CD4-positive, alpha-beta T cell treated with Interleukin-15 for 1 hour (primary cell): Measurements from ENCODE around the gene MARCHF6.
"Not testable (repeated sequence)": the region's sequence is repeated elsewhere in the genome, so short reads cannot be mapped to it uniquely, and the experiment has no call there.

Experiments
- DNase-seq: peaks from one replicate; pipeline ENCODE4 v3.0.0-alpha.2; 2020

The MARCHF6 gene

GRCh38 chr5:10353241-10354047 is at the start of gene MARCHF6:
MARCHF6 (plus strand) TSS chr5:10353695; CDS start chr5:10353899, 204 bp downstream.
- DNase-seq, result peak; percentile 94

DNA sequence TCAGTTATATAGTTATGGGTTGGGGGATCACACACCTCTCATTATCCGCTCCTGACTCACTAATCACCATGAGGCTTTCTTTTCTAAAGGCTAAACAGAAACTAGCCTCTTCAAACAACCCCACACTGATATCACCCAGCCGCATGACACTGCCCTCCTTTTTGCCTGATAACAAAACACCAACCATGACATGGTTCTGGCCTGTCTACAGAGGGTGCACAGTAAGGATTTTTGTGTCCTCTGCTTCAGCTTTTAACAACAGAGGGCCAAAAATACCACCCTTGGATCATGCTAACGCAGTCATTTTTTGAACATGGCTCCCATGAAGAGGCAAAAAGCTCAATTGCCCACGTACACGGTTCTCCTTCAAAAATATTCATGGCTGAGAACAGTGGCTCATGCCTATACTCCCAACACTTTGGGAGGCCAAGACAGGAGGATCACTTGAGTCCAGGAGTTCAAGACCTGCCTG is 49.8 kb upstream of the MARCHF6 start:
- no peak for DNase-seq

- no peak for DNase-seq
Observed at GRCh38 chr5:10304932-10305331, 48.6 kb upstream of the MARCHF6 start.

GRCh38 chr5:10306114-10306513 is 47.4 kb upstream of the MARCHF6 start:
- no peak for DNase-seq

DNA sequence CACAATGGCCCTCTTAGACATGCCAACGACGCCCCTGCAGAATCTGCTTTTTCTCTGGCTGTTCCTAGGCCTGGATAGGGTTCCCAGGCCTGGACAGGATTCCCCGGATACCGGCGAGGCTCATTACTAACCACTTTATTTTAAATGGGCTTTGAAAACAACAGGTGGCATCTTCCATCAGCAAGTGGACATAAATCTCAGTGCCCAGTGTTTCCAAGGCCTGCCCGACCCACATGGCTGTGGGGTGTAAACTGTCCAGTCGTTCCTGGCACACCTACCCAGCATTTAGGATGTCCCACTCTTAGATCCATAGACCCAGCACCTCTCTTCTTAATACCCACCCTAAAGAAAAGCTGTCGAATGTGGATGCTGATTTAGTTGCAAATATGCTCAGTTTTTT is 46.7 kb upstream of the MARCHF6 start:
- no peak for DNase-seq

GRCh38 chr5:10307206-10308148 is 46.0 kb upstream of the MARCHF6 start, which contains the start of gene CMBL:
CMBL (minus strand) TSS chr5:10307902; CDS start chr5:10290762, 17,140 bp downstream.
- no peak for DNase-seq

GRCh38 chr5:10308844-10309243 is 44.7 kb upstream of the MARCHF6 start:
- DNase-seq, result no peak

DNA sequence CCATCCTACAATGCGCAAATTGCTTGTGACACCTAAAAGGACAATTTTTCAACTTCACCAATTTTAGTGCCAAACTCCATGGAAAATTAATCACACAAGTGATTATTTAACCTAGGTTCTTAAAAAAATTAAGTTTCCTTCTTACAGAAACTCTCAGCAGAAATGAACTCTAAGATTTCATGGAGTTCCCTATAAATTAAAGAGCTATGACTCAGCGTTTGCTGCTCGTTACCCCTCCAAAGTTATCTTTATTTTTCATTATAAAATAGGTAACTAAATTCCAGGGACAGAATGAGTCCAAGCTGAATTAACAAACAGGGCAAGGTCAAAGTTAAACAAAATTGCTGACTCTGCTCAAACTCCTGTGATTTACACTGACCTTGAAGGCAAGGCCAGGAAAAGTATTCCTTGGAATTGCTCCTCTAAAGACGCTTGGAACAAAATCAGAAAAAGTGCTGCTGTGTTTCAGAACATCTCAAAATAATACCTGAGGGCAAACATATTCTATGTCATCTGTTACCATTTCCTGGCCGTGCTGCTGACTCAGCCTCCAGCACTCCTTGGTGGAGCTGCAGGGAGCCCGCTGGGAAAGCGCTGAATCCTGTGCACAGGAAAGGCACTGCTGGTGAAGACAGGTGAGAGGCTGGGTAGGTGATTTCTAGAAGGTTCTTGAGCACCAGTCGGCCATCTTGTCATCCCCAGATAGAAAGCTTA is 43.3 kb upstream of the MARCHF6 start:
- no peak for DNase-seq

DNA sequence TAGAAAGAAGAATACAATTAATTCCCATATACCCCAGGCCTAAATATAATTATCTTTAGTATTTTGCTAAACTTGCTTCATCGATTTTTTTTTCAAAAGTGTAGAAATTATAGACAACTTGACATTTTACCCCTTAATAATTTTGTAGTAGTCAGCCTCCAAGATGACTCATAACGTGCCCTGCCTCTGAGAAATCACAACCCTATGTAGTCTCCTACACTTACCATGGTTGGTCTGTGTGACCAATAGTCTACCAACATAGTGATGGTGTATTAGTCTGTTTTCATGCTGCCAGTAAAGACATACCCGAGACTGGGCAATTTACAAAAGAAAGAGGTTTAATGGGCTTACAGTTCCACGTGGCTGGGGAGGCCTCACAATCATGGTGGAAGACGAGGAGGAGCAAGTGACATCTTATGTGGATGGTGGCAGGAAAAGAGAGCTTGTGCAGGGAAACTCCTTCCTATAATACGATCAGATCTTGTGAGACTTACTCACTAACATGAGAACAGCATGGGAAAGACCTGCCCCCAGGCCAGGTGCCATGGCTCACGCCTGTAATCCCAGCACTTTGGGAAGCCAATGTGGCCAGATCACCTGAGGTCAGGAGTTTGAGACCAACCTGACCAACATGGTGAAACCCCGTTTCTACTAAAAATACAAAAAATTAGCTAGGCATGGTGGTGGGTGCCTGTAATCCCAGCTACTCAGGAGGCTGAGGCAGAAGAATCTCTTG is 42.5 kb upstream of the MARCHF6 start:
- DNase-seq, result not testable (repeated sequence)

- no peak for DNase-seq
Observed at GRCh38 chr5:10311595-10312425, 41.7 kb upstream of the MARCHF6 start.

DNA sequence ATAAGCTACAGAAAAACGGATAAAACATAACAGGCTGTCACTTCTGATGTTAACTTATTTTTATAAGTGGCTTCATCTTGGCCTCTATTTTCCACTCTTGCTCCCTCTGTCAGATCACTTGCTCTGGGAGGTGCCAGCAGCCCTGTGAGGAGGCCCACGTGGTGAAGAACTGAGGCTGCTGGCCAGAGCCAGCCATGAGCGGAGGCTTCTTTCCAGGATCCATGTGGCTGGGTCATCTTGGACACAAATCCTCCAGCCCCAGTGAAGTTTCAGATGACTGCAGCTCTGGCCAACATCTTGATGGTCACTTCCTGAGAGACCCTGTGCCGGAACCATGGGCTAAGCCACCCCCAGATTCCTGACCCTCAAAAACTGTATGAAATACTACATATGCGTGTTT is 38.3 kb upstream of the MARCHF6 start:
- no peak for DNase-seq

GRCh38 chr5:10315824-10316509 is 37.5 kb upstream of the MARCHF6 start:
- DNase-seq, result no peak

- no peak for DNase-seq
Observed at GRCh38 chr5:10317825-10318682, 35.4 kb upstream of the MARCHF6 start.

- no peak for DNase-seq
Observed at GRCh38 chr5:10319202-10319851, 34.2 kb upstream of the MARCHF6 start.

DNA sequence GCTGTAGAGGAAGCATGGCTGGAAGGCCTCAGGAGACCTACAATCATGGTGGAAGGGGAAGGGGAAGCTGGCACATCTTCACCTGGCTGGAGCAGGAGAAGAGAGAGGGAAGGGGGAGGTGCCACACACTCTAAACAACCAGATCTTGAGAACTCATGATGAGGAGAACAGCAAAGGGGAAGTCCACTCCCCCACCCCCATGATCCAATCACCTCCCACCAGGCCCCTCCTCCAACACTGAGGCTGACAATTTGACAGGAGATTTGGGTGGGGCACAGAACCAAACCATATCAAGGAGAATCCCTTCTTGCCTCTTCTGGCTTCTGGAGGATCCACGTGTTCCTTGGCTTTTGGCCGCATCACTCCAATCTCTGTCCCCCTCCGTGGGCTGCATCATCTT is 32.7 kb upstream of the MARCHF6 start:
- DNase-seq, result no peak

GRCh38 chr5:10321882-10322281 is 31.6 kb upstream of the MARCHF6 start:
- DNase-seq, result no peak

DNA sequence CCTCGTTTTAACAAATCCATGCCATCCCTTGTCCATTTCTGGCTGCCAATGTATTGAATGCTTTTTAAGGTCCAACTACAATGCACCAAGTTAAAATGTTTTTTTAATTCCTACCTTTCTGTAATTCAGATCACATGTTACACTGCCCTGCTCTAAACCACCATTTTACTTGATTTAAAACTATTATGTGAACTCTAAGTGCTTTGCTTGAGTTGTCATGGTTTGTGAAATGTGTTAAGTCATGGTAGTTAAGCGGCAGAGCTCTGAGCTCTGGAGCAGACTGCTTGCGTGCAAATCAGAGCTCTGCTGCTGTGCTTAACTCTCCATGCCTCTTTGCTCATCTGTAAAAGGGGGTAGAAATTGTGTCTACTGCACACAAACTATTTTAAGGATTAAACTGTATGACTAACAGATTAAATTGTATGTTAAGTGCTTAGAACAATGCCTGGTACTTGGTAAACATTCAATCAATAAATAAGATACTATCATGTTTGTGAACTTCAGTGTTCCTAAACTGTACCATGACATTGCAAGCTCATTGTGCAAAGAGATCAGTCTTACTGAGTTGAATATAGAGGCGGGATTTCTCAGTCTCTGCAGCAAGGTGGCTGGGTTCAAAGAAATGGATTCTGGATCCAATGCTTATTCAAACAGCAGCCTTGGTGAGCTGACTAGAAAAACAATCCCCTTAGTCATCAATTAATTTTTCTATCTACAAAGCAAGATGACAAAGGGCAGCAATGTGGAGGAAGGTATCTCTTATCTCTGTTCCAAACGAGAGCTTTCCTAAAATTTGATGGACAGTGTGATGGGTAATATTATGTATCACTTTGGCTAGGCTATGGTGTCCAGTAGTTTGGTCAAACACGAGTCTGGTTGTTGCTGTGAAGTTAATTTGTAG is 29.7 kb upstream of the MARCHF6 start:
- DNase-seq, result no peak
